Lower leg skin (tissue), 4 donors: ENCODE results near the gene SEMA3G. TPM values are rescaled to one million over a fixed set of nuclear protein-coding genes. Genes with fewer than 3 reads are reported as not detected.

Experiments
- DNase-seq, 2 donors: peaks; one replicate each; pipeline ENCODE4 v3.0.0-alpha.2; 2019; ENCODE audit warnings: low spot score in 2 of 2
- H3K4me3 ChIP-seq: fragments of 200-600 bp; sonication (generic); 2 replicates; pipeline ENCODE4 v1.5.1; 2017; ENCODE audit warnings: mild to moderate bottlenecking, low read depth; ENCODE audit not compliant: poor library complexity, severe bottlenecking
- POLR2A ChIP-seq, 2 donors: fragments of 450-650 bp; IDR thresholded peaks; one replicate each; pipeline ENCODE4 v1.6.1; 2016 to 2017; ENCODE audit warnings: antibody characterized with exemption in 2 of 2, mild to moderate bottlenecking in 1 of 2, moderate library complexity in 1 of 2
- WGBS, 2 donors: methylation state at CpG; one replicate each; pipeline ENCODE4 v1.1.5; 2018; 5-methylcytosine and 5-hydroxymethylcytosine counted together
- intact Hi-C: fragments of 100-400 bp; cut with DNase I; formaldehyde crosslinking; loops from one replicate; pipeline ENCODE4 v1.15.0; 2023; ENCODE audit warnings: low total_unique reads
- total RNA-seq, 4 donors: library from RNA; depleted of rRNA; stranded (reverse); fragments of >200 nt; gene quantifications; one replicate each; pipeline ENCODE4 v1.1.0, GENCODE V29; 2016
- TF ChIP-seq, protein P1 (sequence below), 3 donors: fragments of 450-650 bp; IDR thresholded peaks; one replicate each; pipeline ENCODE4 v1.5.1; 2016; ENCODE audit warnings: antibody characterized with exemption in 3 of 3, mild to moderate bottlenecking in 3 of 3, moderate library complexity in 2 of 3

The SEMA3G gene
- total RNA-seq, 4 donors from 2014 or later, result 17.9 to 49.8 (median 26.9) TPM

DNA sequence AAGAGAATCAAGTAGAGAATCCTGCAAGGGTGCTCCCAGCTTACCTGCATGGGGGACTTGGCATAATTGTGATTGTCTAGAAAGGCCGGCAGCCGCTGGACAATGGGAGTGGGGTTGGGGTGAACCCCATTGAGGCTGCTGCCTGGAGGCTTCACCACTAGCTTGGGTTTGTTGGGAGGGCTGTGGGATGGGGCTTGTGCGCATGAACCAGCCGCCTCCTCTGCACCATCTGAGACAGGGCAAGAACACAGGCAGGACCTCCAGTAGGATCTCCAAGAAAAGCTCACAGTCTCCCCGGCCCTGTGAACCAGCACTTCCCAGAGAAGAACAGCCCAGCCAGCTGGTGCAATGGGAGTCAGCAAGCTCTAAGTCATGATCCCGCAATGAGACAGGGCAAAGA is 39.8 kb downstream of the SEMA3G start:
- no peak for TF ChIP-seq POLR2A (IDR thresholded peaks at IDR 0.05)
- TF ChIP-seq, protein P1, sequence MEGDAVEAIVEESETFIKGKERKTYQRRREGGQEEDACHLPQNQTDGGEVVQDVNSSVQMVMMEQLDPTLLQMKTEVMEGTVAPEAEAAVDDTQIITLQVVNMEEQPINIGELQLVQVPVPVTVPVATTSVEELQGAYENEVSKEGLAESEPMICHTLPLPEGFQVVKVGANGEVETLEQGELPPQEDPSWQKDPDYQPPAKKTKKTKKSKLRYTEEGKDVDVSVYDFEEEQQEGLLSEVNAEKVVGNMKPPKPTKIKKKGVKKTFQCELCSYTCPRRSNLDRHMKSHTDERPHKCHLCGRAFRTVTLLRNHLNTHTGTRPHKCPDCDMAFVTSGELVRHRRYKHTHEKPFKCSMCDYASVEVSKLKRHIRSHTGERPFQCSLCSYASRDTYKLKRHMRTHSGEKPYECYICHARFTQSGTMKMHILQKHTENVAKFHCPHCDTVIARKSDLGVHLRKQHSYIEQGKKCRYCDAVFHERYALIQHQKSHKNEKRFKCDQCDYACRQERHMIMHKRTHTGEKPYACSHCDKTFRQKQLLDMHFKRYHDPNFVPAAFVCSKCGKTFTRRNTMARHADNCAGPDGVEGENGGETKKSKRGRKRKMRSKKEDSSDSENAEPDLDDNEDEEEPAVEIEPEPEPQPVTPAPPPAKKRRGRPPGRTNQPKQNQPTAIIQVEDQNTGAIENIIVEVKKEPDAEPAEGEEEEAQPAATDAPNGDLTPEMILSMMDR (IDR thresholded peaks at IDR 0.05), result no peak
- peak in 1 of 2 donors; percentile 83 for DNase-seq
- intact Hi-C loops, result no loop called here
- H3K4me3 ChIP-seq, result no peak overlapping the region
- WGBS, 2 donors, result 42 to 53% methylated on average over 6 of the region's 6 CpGs

- DNase-seq, result peak in 1 of 2 donors; percentile 76
- TF ChIP-seq, protein P1 (IDR thresholded peaks at IDR 0.05), result no peak
- no peak for TF ChIP-seq POLR2A (IDR thresholded peaks at IDR 0.05)
- no peak overlapping the region for H3K4me3 ChIP-seq
- intact Hi-C loops, result no loop called here
- WGBS, 2 donors, result 62 to 79% methylated on average over 10 of the region's 10 CpGs
These were observed 40.5 kb downstream of the SEMA3G start for GRCh38 chr3:52404391-52404790.

GRCh38 chr3:52403955-52404354 is 40.9 kb downstream of the SEMA3G start:
- 75 to 79% methylated on average over 3 of the region's 3 CpGs for WGBS, 2 donors
- intact Hi-C loops, result no loop called here
- no peak overlapping the region for H3K4me3 ChIP-seq
- DNase-seq, result peak in 1 of 2 donors; percentile 86
- TF ChIP-seq POLR2A (IDR thresholded peaks at IDR 0.05), result no peak

- no peak overlapping the region for H3K4me3 ChIP-seq
- DNase-seq, result peak in 1 of 2 donors; percentile 83
- intact Hi-C loops, result no loop called here
These were observed 41.5 kb downstream of the SEMA3G start for GRCh38 chr3:52403271-52403841.

GRCh38 chr3:52402706-52403270 is 42.1 kb downstream of the SEMA3G start:
- intact Hi-C loops, result no loop called here
- H3K4me3 ChIP-seq, result no peak overlapping the region
- no peak for TF ChIP-seq POLR2A (IDR thresholded peaks at IDR 0.05)
- TF ChIP-seq, protein P1 (IDR thresholded peaks at IDR 0.05), result no peak
- 60 to 69% methylated on average over 11 of the region's 11 CpGs for WGBS, 2 donors
- peak in 1 of 2 donors; percentile 86 for DNase-seq

More at GRCh38 chr3:52403271-52403841, 41.5 kb downstream of the SEMA3G start:
- 80 to 82% methylated on average over 17 to 19 of the region's 19 CpGs for WGBS, 2 donors
- TF ChIP-seq POLR2A (IDR thresholded peaks at IDR 0.05), result no peak
- TF ChIP-seq, protein P1 (IDR thresholded peaks at IDR 0.05), result no peak

DNA sequence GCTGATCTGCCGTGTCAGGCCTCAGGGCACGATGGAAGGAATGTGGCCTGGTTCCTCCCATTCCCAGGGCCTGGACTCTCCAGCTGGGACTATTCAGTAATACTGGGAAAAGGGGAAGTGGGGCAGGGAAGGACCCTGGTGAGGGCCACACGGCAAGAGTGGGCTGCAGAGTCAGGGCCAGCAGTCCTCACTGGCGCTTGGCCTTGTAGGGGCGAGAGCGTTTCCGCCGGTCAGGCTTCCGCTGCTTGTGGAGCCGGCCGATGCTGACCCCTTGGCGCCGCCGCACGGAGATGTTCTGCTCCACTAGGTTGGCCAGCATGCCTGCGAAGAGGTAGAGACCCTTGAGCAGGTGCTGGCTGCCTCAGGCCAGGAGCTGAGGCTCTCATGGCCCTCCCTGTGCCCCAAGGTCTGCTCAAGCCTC is 42.8 kb downstream of the SEMA3G start:
- TF ChIP-seq POLR2A (IDR thresholded peaks at IDR 0.05), result no peak
- TF ChIP-seq, protein P1 (IDR thresholded peaks at IDR 0.05), result no peak
- DNase-seq, result peak in 1 of 2 donors; percentile 84
- intact Hi-C loops, result no loop called here
- WGBS, 2 donors, result 82% methylated on average over 15 to 16 of the region's 16 CpGs
- H3K4me3 ChIP-seq, result no peak overlapping the region
